Omental fat pad (tissue), 4 donors: Measurements from ENCODE around the gene ARHGAP24. TPM values are rescaled to one million over a fixed set of nuclear protein-coding genes. Genes with fewer than 3 reads are reported as not detected.
"Not testable (repeated sequence)": the region's sequence is repeated elsewhere in the genome, so short reads cannot be mapped to it uniquely, and the experiment has no call there.

Experiments
- ATAC-seq: fragments of 150-250 bp; one replicate; pipeline ENCODE4 v1.9.1; 2016; ENCODE audit warnings: mild to moderate bottlenecking, moderate library complexity; ENCODE audit not compliant: low FRiP score
- DNase-seq: peaks from one replicate; pipeline ENCODE4 v3.0.0-alpha.2; 2019; ENCODE audit warnings: low spot score
- CTCF ChIP-seq, 3 donors: fragments of 450-650 bp; IDR thresholded peaks; one replicate each; pipeline ENCODE4 v1.5.1; 2016 to 2017; ENCODE audit warnings: antibody characterized with exemption in 3 of 3, mild to moderate bottlenecking in 3 of 3, moderate library complexity in 2 of 3
- total RNA-seq, 4 donors: library from RNA; depleted of rRNA; stranded (reverse); fragments of >200 nt; gene quantifications; one replicate each; pipeline ENCODE4 v1.1.0, GENCODE V29; 2016

Gene ARHGAP24
- total RNA-seq, 4 donors from 2014 or later: 42.3 to 57.2 (median 52.8) TPM

GRCh38 chr4:85836588-85837438, 361.9 kb downstream of the ARHGAP24 start:
- DNase-seq (no peak), ATAC-seq (no peak)
- TF ChIP-seq CTCF (IDR thresholded peaks at IDR 0.05): no peak

- no peak for ATAC-seq
- TF ChIP-seq CTCF (IDR thresholded peaks at IDR 0.05): no peak
- DNase-seq: no peak
Measured at GRCh38 chr4:85837439-85837733, 362.4 kb downstream of the ARHGAP24 start.

- not testable (repeated sequence) for ATAC-seq, DNase-seq
Measured at GRCh38 chr4:85839981-85840451, 365.1 kb downstream of the ARHGAP24 start.

GRCh38 chr4:85842540-85842939, 367.6 kb downstream of the ARHGAP24 start:
- ATAC-seq (no peak), DNase-seq (no peak)
- TF ChIP-seq CTCF (IDR thresholded peaks at IDR 0.05): no peak

GRCh38 chr4:85853740-85854139, 378.8 kb downstream of the ARHGAP24 start:
- not testable (repeated sequence) for DNase-seq, ATAC-seq

- ATAC-seq (no peak), DNase-seq (no peak)
- no peak for TF ChIP-seq CTCF (IDR thresholded peaks at IDR 0.05)
Measured at GRCh38 chr4:85854546-85854945, 379.6 kb downstream of the ARHGAP24 start.

- TF ChIP-seq CTCF (IDR thresholded peaks at IDR 0.05): no peak
- DNase-seq (no peak), ATAC-seq (no peak)
Measured at GRCh38 chr4:85860066-85860740, 385.3 kb downstream of the ARHGAP24 start.
